ENCODE data around the gene FILIP1. TPM values are rescaled to one million over a fixed set of nuclear protein-coding genes. Genes with fewer than 3 reads are reported as not detected.

FILIP1 gene
- total and polyA plus RNA-seq, 2 of the 8 experiments (the other 6 are each of a cell fraction or from before 2014, with no cell fraction given): 2.4 to 5.7 TPM

- H3K36me3 ChIP-seq (ENCODE audit: control insufficient read depth in 2 of 4, insufficient read depth in 4 of 4, low read length in 3 of 4): no peaks in the 10 kb centered on the region
- no peaks in the 10 kb centered on the region for H3K9me3 ChIP-seq (ENCODE audit: insufficient read depth in 2 of 2, low read depth in 1 of 2, low read length in 1 of 2)
- FAIRE-seq (no peak), DNase-seq (ENCODE audit: low read depth in 1 of 2, low spot score in 2 of 2) (no peak)
- H3K9ac ChIP-seq (replicated peaks in 1 of 4; ENCODE audit: extremely low read depth in 1 of 4, low read depth in 3 of 4, low read length in 3 of 4): no peak overlapping the region
- no peak overlapping the region for H3K14ac ChIP-seq (ENCODE audit: insufficient read length)
- H3K27me3 ChIP-seq (replicated peaks in 1 of 4; ENCODE audit: control insufficient read depth in 3 of 4, extremely low read depth in 1 of 4, insufficient read depth in 3 of 4, low read length in 3 of 4): no peaks in the 10 kb centered on the region
- H4K20me1 ChIP-seq (replicated peaks in 1 of 2; ENCODE audit: control insufficient read depth in 1 of 2, insufficient read depth in 2 of 2, low read length in 2 of 2): no peaks in the 10 kb centered on the region
- no peaks in the 10 kb centered on the region for H3K23me2 ChIP-seq (ENCODE audit: low read depth, low read length)
- H4K8ac ChIP-seq (ENCODE audit: extremely low read depth, insufficient read depth, low read length): no peak overlapping the region
- no peak overlapping the region for H2AK5ac ChIP-seq (ENCODE audit: low read depth, low read length)
- no peak overlapping the region for H2BK20ac ChIP-seq (ENCODE audit: low read length)
- POLR2A ChIA-PET (ENCODE audit: partially characterized antibody): no interaction called here
- WGBS, 2 experiments (ENCODE audit: extremely low coverage in 1 of 2, insufficient coverage in 1 of 2, insufficient read length in 1 of 2, insufficient replicate concordance in 2 of 2, low coverage in 1 of 2, low lambda C conversion rate in 2 of 2, missing lambda C conversion rate in 1 of 2): 76% methylated on average over 1 of the region's 1 CpG; no CpG with 5 or more reads in 1 of the 2 experiments
- no peaks in the 10 kb centered on the region for H3K79me1 ChIP-seq (ENCODE audit: low read depth, low read length)
- H3K4me1 ChIP-seq (replicated peaks in 1 of 4; ENCODE audit: control insufficient read depth in 3 of 4, insufficient read depth in 4 of 4, low read length in 3 of 4): peaks cover 0 to 10% (median 2%) of the 10 kb centered on the region in 4 experiments; a peak in 3 of 7 replicates
- H4K91ac ChIP-seq (replicated peaks; ENCODE audit: insufficient read length, low read length): no peak overlapping the region
- no peak overlapping the region for H2BK15ac ChIP-seq (ENCODE audit: low read length)
- H3K27ac ChIP-seq (ENCODE audit: low read depth, low read length): no peak overlapping the region
- H3K23ac ChIP-seq (ENCODE audit: insufficient read length): no peak overlapping the region
- CTCF ChIA-PET (ENCODE audit: partially characterized antibody): interaction anchor here (0.6 to 2.2 kb wide), 3 partner anchors 11 to 74 kb away, joined by 3 to 6 read pairs (median 3); no protein-coding TSS in a partner anchor
- H2BK120ac ChIP-seq (replicated peaks; ENCODE audit: low read depth, low read length): no peak overlapping the region
- H2BK12ac ChIP-seq (ENCODE audit: low read depth, low read length): no peak overlapping the region
- no peak overlapping the region for H2AFZ ChIP-seq (ENCODE audit: low read length)
- H3K4me2 ChIP-seq (ENCODE audit: insufficient read depth in 1 of 2, low read depth in 2 of 2, low read length in 2 of 2): no peak overlapping the region
- H3K79me2 ChIP-seq (ENCODE audit: control insufficient read depth in 1 of 2, insufficient read depth in 2 of 2, low read length in 2 of 2): no peaks in the 10 kb centered on the region
- no peak overlapping the region for H4K5ac ChIP-seq (ENCODE audit: insufficient read length, low read depth, low read length)
- no peak overlapping the region for H3K18ac ChIP-seq (ENCODE audit: extremely low read depth, low read length)
- no peak overlapping the region for H2BK5ac ChIP-seq (ENCODE audit: low read depth, low read length)
- no peak overlapping the region for H3K4ac ChIP-seq (replicated peaks; ENCODE audit: insufficient read length, low read depth, low read length)
- H3K4me3 ChIP-seq (ENCODE audit: extremely low read depth in 1 of 4, insufficient read depth in 2 of 4, low read depth in 3 of 4, low read length in 4 of 4): no peak overlapping the region
- H3K56ac ChIP-seq (replicated peaks; ENCODE audit: insufficient read length, low read depth, low read length): no peak overlapping the region
- no peak for TF ChIP-seq CHD2 (IDR thresholded peaks at IDR 0.05; ENCODE audit: low read length)
- no peak for TF ChIP-seq SIRT6 (IDR thresholded peaks at IDR 0.05; ENCODE audit: low read length)
- TF ChIP-seq HDAC2 (IDR thresholded peaks at IDR 0.05; ENCODE audit: borderline replicate concordance in 1 of 2, low read depth in 2 of 2, low read length in 2 of 2): no peak
- TF ChIP-seq SRF (IDR thresholded peaks at IDR 0.05; ENCODE audit: low read depth, low read length): no peak
- no peak for TF ChIP-seq TAF1 (IDR thresholded peaks at IDR 0.05; ENCODE audit: low read depth, low read length)
- no peak for TF ChIP-seq NRF1 (IDR thresholded peaks at IDR 0.05; ENCODE audit: low read depth, low read length)
- TF ChIP-seq RAD21 (IDR thresholded peaks at IDR 0.05 in 1 of 2, conservative IDR thresholded peaks at IDR 0.05 in 1 of 2; ENCODE audit: low read depth in 2 of 2, low read length in 2 of 2): no peak
- TF ChIP-seq YY1 (IDR thresholded peaks at IDR 0.05; ENCODE audit: low read depth, low read length): no peak
- TF ChIP-seq USF2 (IDR thresholded peaks at IDR 0.05; ENCODE audit: low read length): no peak
- TF ChIP-seq SP1 (IDR thresholded peaks at IDR 0.05; ENCODE audit: low read depth, low read length): no peak
- no peak for TF ChIP-seq SAP30 (IDR thresholded peaks at IDR 0.05; ENCODE audit: insufficient read depth, insufficient replicate concordance, low read length)
Observed at GRCh38 chr6:75480425-75480824, 13.2 kb downstream of the FILIP1 start.

Measured in H1 (cell line).